ENCODE results near the gene CXCL6. TPM values are rescaled to one million over a fixed set of nuclear protein-coding genes. Genes with fewer than 3 reads are reported as not detected.

CXCL6 gene
- total RNA-seq, 1 donor from 2014 or later: 1.1 TPM

DNA sequence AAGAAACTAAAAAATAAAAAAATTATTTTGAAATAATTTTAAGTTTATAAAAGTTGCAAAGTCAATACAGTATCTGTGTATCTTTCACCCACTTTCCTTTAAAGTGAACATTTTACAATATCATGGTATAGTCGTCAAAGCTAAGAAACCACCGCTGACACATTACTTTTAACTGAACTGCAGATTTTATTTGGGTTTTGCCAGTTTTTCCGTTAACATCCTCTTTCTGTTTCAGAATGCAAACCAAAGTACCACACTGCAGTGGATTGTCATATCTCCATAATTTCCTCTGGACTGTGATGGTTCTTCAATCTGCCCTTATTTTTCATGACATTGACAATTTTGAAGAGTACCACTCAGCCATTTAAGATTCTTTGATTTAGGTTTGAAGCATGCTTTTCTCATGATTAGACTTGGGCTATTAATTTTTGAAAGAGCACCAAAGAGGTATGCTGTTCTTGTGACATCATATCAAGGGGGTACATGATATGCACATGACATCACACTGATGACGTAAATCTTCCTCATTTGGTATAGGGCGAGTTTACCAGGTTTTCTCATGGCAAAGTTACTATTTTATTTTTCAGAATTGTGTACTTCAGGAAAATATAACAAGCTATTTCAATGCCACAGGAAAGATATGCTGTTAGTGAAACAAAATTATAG, 29.1 kb downstream of the CXCL6 start:
- ATAC-seq (no peak), DNase-seq (ENCODE audit: low spot score) (no peak)

DNA sequence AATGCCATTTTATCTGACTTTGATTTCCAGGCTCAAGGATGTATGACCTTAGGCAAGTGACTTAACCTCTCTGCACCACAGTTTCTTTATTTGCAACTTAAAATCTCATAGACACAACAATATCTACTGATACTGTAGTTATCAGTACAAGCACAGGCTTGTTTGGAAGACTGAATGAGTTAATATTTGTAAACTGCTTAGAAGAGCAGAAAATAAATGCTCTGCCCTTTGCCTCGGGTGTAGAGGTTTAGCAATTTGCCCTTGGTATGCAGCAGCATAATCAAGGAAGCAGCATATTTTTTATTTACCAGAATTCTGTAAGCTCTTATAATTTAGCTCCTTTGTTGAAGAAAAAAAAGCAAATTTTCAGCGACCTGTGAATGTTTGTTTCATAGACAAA, 29.8 kb downstream of the CXCL6 start:
- DNase-seq (ENCODE audit: low spot score) (no peak), ATAC-seq (no peak)

DNA sequence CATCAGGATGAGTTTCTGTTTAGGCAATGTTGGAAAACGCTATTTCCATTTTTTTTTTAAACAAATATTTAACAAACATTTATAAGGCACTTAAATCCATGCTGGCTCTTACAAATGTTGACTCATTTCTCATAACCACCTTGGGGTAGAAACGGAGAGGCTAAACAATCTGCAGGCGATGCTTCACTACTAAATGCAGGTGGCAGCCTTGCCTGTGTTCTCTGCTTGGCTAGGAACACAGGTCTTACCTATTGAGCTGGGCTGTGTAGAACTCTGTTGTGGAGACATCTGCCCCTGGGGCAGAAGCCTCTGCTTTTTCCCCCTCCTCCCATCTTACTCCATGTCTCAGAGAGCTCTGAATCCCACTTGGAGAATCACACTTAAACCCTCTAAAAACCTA, 31.3 kb downstream of the CXCL6 start:
- ATAC-seq: peak; percentile 64
- DNase-seq (ENCODE audit: low spot score): no peak

DNA sequence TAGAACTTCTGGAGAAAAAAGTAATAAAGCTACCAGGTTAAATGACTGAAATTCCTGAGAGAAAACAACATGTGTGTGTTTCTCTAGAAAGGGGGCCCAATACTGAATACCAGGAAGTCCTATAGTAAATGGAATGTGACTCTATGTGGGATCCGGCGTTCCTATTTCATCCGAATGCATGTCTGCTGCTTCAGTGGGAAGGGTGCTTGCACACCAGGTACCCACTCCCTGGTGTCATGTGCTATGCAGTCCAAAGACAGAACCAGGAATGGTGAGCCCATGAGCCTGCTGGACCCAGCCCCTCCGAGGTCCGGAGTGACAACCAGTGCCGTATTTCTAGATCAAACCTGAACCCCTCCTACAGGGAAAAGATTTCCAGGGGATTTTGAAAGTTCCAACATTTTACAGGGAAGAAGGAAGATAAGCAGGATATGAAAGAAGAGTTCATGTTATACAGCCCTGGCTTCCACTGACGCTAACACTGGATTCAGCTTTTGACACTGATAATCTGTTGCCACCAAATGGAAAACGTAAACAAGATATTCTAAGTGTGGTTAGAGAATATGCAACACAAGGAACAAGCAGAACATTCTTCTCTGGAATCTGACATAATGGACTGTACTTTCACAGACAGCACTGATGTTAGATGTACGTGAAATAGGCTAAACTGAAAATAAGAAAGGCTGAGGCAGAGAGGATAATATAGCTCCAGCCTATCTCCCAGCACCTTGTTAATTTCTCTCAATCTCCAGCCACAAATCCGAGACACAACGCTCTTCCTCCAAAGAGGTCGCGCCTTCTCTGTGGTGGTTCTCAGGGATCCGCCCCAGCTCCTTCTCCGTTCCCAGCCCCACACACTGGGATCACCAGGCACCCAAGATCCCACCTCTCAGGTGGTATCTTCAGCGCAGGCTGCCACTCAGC, 32.0 kb downstream of the CXCL6 start:
- DNase-seq (ENCODE audit: low spot score) (no peak), ATAC-seq (peak; percentile 31)

DNA sequence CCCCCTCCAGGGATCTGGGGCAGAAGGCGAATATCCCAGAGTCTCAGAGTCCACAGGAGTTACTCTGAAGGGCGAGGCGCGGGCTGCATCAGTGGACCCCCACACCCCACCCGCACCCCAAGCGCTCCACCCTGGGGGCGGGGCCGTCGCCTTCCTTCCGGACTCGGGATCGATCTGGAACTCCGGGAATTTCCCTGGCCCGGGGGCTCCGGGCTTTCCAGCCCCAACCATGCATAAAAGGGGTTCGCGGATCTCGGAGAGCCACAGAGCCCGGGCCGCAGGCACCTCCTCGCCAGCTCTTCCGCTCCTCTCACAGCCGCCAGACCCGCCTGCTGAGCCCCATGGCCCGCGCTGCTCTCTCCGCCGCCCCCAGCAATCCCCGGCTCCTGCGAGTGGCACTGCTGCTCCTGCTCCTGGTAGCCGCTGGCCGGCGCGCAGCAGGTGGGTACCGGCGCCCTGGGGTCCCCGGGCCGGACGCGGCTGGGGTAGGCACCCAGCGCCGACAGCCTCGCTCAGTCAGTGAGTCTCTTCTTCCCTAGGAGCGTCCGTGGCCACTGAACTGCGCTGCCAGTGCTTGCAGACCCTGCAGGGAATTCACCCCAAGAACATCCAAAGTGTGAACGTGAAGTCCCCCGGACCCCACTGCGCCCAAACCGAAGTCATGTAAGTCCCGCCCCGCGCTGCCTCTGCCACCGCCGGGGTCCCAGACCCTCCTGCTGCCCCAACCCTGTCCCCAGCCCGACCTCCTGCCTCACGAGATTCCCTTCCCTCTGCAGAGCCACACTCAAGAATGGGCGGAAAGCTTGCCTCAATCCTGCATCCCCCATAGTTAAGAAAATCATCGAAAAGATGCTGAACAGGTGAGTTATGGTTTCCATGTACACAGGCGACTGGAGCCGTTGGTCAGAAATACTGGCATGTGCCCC, 32.9 kb downstream of the CXCL6 start, which contains the start of gene CXCL1:
TSS of gene CXCL1 (plus strand) at position 264 of the 926 bp plus-strand sequence. CDS start at position 342, 78 bp downstream.
- peak; percentile 62 for ATAC-seq

DNA sequence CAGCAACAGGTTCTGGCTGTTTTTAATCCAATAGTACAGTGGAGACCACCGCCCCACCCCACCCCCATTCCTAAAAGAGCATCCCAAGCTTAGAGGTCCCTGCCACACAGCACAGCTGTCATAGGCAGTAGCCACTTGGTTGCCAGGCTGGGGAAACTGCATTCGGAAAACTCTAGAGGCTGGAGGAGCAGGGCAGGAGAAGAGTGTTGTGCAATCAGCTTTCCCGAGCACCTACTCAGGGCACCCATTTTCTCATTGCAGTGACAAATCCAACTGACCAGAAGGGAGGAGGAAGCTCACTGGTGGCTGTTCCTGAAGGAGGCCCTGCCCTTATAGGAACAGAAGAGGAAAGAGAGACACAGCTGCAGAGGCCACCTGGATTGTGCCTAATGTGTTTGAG, 33.8 kb downstream of the CXCL6 start:
- no peak for DNase-seq (ENCODE audit: low spot score)
- no peak for ATAC-seq

More for the DNA sequence above, 32.9 kb downstream of the CXCL6 start, which contains the start of gene CXCL1:
- peak; percentile 55 for DNase-seq (ENCODE audit: low spot score)

DNA sequence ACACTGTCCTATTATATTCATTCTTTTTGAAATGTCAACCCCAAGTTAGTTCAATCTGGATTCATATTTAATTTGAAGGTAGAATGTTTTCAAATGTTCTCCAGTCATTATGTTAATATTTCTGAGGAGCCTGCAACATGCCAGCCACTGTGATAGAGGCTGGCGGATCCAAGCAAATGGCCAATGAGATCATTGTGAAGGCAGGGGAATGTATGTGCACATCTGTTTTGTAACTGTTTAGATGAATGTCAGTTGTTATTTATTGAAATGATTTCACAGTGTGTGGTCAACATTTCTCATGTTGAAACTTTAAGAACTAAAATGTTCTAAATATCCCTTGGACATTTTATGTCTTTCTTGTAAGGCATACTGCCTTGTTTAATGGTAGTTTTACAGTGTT, 34.3 kb downstream of the CXCL6 start:
- no peak for ATAC-seq
- no peak for DNase-seq (ENCODE audit: low spot score)

DNA sequence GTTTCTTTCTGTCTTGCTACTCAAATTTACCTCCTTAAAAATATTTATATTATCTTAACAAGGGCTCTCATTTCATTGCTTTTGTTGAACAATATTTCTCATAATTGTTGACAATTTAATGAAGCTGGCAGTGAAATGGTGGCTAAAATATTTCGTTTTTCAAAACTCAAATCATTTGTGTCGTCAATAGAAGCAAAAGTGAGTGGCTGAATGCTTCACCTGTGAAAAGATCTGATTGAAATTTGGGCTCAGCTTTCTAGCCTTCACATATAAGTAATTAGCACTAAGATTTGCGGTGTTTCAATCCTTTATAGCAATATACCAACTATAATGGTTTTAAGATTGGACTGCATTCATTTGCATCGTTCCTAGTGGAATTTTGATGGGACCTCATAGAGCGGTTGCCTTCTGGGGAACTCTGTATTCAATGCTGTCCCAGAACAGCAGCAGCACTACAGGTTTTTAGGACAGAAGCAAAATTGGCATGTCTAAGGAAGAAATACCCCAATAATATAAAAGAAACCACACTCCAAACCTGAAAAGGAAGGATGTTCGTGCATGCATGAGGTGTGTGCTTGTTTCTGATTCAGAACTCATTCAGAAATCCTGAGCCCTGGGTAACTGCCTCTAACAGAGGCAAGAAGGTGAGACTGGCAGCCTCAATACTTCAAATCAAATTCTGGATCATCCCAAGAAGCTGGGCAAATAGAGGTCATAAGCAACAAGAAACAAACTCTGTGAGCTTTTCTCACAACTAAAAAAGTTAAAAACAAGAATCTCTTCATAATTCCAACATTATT, 35.2 kb downstream of the CXCL6 start:
- DNase-seq (ENCODE audit: low spot score) (no peak), ATAC-seq (no peak)

DNA sequence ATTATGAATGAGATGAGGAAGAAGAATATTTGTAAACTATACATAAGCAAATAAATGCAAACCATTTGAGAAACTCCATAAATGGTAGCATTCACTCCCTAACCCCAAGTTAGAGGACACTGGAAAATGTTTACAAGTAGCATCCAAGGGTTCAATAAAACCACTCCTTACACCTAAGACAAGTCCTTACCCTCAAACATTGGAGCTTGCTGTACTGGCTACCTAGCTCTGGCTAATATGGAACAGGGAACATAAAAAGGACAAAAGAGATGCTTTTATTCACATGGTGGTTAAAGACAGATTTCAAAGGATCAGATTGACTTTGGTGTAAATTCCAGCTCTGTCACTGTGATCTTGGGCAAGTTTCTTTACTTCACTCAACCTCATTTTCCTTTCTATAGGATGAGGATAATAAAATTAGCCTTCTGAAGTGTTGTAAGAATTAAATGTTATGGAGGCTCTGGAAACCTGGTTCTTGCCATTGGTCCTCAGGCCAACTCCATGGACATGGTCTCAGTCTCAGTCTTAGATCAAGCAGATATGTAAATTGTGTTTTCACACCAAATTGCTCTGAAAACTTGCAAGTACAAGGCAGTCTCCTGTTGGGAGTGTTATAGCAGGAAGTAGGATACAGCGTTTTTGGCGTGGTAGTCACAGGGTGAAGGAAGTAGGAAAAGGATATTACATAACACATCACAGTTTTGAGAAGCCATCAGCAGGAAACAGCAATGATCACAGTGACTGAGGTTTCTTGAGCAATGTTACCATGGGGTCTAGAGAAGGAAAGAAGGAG, 36.0 kb downstream of the CXCL6 start:
- no peak for ATAC-seq
- DNase-seq (ENCODE audit: low spot score): no peak

DNA sequence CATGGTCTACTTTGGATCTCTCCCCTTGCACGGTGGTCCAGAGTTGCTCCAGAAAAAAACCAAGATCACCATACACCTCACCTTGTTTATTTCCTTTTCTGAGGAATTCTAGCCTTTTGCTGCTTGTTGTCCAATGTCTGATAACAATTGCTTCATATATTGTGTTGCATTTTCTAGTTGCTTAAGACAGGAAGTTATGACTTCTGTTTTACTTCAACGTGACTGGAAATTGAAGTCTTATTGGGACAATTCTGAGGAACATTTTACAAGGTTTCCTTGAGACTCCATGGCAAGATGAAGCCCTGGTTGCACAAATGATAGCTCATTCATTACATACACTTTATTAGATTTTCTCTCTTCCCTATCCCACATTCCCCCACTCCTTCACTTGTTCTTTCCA, 37.9 kb downstream of the CXCL6 start:
- DNase-seq (ENCODE audit: low spot score): no peak
- no peak for ATAC-seq

DNA sequence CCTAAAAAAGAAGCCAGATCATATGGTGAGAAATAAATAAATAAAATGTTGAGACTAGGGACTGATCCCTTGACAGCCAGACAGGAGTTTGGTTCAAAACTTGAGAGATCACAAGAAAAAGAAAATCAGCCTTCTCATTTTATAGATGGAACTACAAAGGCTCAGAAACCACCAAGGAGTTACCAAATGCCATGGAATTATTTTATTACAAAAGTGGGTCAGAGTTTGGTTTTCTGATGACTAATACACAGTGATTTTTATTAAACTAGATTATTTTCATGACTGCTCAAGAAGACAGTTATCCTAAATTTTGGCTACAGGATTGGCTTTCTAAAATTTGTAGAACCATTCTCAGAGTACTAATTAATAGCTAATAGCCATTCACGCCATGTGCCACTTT, 38.9 kb downstream of the CXCL6 start:
- DNase-seq (ENCODE audit: low spot score) (no peak), ATAC-seq (no peak)

DNA sequence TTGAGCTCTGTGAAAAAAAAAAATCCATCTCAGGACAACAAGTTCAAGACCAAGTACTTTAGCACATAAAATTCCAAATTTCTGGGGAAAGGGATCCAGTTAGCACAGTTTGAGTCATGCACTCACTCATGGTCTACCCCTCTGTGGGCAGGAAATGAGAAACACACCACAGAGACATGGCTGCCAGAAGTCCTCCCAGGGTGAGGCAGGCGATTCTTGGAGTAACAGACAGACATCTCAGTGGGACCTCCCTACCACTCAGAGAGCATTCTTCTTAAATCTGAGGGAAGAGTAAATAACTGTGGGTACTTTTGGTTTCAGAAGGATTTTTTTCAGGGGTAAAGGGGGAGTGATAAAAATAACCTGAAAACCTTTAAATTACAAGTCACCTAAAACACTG, 46.8 kb downstream of the CXCL6 start:
- DNase-seq (ENCODE audit: low spot score) (no peak), ATAC-seq (no peak)

DNA sequence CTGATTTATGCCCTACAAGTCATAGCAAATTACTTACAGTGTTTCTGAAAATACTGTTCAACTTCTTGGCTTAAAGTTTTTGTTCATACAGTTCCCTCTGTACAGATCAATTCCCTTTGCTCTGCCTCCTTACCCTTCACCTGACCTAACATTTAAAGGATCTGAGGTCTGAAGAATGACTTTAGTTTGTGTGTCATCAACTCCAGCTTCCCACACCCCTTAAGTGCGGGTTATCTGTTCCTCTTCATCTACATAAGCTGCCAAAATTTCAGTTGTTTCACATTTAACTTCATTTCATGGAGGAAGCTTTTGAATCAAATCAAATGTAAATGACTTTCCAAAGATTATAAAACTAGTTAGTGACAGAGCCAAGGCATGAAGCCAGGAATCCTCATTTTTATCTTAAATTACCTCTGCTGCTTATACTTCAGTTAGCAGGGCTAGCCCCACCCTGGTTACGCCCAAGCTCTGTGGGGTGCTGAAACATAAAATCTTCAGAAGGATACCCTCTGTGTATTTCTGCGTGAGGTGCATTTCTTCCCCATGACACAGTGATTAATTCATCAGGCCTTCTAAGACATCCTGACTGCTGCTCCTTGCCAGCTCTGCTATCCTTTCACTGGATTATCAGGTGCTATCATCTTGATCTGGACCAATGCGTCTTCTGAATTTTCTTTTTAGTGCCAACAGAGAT, 49.2 kb downstream of the CXCL6 start:
- ATAC-seq (no peak), DNase-seq (ENCODE audit: low spot score) (no peak)

Other genes with a start within 250 kb of the CXCL6 start
- 0.23 TPM for gene RASSF6, start 216.2 kb upstream of the CXCL6 start, total RNA-seq
- gene CXCL8, start 96.1 kb upstream of the CXCL6 start, total RNA-seq: 0.28 TPM
- not detected for gene PF4V1, start 16.6 kb downstream of the CXCL6 start, total RNA-seq
- 0.23 TPM for gene CXCL1, start 32.7 kb downstream of the CXCL6 start, total RNA-seq
- gene PF4, start 145.3 kb downstream of the CXCL6 start, total RNA-seq: 1.3 TPM
- gene PPBP, start 151.5 kb downstream of the CXCL6 start, total RNA-seq: 1.4 TPM
- not detected for gene CXCL5, start 162.0 kb downstream of the CXCL6 start, total RNA-seq
- not detected for gene CXCL3, start 202.0 kb downstream of the CXCL6 start, total RNA-seq

Measured in left lobe of liver (tissue), 2 donors.